T-helper 22 cell (primary cell): ENCODE data around the gene PKHD1.

Experiments
- DNase-seq: peaks from one replicate; pipeline ENCODE4 v3.0.0-alpha.2; 2020; ENCODE audit warnings: low read depth

PKHD1 gene

GRCh38 chr6:52103623-52104022 lies 16.2 kb upstream of the PKHD1 start:
- DNase-seq, result no peak

GRCh38 chr6:52102405-52102804 lies 15.0 kb upstream of the PKHD1 start:
- no peak for DNase-seq

- DNase-seq, result no peak
Measured at GRCh38 chr6:52098721-52099120, 11.3 kb upstream of the PKHD1 start.

DNA sequence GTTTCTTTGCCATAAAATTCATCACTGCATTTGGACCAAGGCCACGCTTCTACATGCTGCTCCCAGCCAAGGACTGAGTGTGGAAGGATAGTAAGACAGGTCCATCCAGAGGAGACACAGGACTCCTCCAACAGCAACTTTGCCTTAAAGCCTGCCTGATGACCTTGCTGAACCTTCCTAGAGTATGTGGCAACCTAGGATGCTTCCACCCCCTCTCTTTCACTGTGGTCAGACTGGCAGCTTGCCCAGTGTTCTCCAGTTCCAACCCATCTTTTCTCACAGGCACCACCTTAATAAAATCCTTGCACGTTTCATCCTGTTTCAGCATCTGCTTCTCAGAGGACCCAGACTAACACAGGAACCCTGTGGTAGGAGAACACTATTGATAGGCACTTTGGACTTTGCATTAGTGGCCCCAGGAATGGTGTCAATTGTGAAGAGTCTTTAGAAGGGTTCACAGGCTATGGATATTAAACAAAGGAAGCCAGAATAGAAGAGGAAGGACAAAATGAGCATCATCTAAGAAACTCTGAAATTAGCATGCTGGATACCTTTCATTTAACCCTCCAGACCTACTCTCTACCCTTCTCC lies 2.4 kb upstream of the PKHD1 start:
- no peak for DNase-seq

DNA sequence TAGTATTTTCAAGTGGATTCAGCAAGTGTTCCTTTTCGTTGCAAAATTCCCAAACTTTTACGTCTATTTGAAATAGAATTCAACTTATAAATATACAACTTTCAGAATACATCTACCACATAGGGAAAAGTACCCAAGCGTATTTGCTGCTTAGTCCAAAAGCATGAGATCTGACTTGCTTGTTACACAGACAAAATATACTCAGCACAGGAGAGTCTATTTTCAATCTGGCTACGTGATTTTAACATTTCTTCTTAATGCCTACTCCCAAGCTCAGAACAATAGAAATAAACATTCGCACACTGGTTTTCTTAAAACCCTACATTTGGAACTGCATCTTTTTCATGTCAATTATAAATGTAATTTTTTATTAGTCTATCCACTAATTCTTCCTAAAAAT lies 672 bp downstream of the PKHD1 start:
- no peak for DNase-seq

DNA sequence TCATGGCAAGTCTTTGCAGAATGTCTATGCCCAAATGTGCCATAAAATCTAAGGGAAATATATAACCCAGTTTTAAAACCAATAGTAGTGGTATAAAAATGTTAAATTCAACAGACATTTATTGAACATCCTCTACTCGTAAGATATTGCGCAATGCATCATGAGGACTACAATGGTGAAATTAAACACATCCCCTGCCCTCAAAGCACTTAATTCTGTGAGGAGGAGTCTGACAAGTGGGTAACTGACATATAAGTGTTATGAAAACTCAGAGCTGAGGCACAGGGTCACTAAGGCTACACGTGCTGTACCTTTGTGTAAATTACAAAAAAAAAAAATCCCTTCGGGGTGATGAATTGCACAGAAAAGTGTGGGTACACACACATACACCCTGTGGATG lies 6.2 kb downstream of the PKHD1 start:
- no peak for DNase-seq

DNA sequence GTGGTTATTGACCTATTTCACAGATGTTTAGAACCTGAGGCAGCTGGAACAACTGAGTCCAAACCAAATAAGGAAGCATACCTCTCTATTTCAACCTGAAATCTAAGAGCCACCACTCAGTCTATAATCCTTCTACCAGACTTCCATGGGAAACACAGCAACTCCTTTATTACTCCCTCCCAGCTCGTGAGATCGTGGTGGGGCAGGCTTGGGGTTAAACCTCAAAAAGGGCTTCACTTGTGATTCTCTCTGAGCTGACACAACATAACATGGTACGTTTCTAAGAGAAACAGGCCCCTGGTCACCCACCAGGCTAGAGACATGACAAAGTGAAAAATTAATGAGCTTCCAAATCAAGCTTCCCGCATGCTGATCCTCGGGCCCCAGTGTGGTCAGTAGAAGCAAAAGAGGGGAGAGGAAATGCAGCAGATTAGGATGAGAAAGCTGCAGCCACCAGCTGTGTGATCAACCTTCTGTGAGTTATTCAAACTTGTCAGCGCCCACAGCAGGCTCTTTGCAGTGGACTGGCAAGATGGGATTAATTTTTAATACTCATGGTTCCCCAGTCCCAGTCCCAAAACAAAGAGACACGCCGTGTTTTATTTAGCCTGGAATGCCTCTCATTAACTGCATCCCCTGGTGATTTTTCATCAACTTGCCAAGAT lies 9.3 kb downstream of the PKHD1 start:
- DNase-seq, result no peak

DNA sequence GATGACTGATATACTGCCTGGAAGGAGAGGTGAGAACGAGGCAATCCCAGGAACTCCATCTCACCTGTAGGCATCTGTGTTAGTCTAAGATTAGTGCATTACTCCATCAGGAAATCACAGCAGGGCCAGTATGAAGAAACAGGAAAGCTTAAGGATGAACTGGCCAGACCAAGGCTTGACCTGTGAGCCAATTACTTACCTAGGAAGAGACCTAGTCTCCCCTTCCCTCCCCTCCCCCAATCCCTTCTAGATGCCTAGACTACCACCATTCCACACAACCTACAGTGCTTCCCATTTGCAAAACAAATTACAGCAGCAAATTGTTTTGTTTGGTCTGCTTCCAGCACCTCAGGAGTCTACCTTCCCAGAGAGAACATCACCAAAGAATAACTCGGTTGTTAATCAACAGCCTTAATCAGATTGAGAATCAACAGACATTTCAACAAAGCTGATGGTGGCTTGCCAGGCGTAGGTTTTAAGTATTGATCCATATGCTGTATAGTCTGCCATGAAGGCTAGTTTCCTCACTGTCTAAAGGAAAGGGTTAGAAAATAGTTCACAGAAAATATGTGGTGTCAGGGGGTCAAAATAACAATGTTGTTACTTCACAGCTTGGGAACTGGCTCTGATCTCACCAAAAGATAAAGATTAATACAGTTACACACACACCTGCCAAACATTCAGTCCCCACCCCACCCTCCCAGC lies 10.1 kb downstream of the PKHD1 start:
- DNase-seq, result no peak

DNA sequence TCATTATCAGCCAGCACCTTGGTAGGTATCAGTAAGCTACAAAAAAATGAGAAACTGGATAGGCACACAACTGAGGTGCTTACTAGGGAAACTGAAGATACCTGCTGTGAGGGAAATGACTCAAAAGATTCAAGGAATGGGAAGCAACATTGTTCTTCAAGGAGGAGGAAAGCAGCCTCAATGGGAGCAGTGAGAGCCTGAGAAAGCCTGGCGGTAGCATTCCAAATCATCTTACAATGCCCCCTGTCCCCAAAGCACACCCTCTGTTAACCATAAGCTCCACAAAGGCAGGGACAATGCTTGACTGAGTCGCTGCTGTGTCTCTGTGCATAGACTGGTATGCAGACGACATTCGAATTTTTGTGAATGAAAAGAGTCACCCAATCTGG lies 10.6 kb downstream of the PKHD1 start:
- no peak for DNase-seq

- DNase-seq, result no peak
Measured at GRCh38 chr6:52074716-52075115, 12.7 kb downstream of the PKHD1 start.

GRCh38 chr6:52074155-52074554 lies 13.3 kb downstream of the PKHD1 start:
- no peak for DNase-seq

GRCh38 chr6:52065621-52066020 lies 21.8 kb downstream of the PKHD1 start:
- DNase-seq, result no peak

GRCh38 chr6:52063584-52064344 lies 23.6 kb downstream of the PKHD1 start:
- DNase-seq, result no peak

GRCh38 chr6:52061481-52061880 lies 25.9 kb downstream of the PKHD1 start:
- DNase-seq, result no peak

GRCh38 chr6:52059821-52060220 lies 27.6 kb downstream of the PKHD1 start:
- DNase-seq, result no peak

GRCh38 chr6:52055451-52055850 lies 32.0 kb downstream of the PKHD1 start:
- no peak for DNase-seq

DNA sequence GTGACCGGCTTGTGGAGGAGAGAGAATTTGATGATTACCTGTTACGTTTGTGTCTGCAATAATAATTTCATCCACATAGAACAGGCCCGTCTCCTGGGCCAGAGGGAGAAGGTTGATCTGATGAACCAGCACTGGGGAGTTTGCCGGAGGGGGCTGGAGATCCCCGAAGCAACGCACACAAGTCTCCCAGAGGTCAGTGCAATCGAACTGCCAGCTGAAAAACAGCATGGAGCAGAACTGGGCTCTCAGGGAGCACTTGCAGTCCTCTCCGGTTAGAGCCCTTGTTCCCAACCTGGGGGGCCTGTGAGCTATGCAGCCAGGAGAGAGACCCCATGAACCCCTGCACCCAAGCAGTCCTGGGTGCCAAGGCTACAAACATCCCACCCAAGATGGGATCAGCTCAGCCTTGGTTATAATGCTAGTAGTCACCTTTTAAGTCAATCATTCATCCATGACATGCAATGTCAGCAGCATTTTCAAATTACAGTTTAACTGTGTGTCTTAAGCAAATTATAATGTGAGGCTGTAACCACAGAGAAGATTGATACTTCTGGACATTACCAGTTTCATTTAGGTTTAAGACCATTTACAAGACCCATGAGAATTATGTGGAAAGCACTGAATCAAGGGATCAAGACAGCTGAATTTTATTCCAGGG lies 34.2 kb downstream of the PKHD1 start:
- no peak for DNase-seq

DNA sequence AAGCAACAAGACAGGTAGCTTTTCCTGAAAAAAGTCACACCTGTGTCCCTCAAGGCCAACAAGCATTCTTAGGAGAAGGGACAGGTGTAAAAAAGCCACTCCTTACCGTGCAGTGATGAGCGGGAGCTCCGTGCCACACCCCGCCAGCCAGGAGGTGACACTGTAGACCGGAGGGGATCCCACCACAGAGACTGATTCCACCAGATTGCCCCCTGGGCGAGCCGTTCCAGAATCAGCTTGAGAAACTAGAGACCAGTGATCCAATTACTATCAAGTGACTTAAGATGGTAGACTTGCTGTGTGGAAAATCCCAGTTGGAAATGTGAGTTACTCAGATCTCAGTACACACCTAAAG lies 37.4 kb downstream of the PKHD1 start:
- DNase-seq, result no peak

DNA sequence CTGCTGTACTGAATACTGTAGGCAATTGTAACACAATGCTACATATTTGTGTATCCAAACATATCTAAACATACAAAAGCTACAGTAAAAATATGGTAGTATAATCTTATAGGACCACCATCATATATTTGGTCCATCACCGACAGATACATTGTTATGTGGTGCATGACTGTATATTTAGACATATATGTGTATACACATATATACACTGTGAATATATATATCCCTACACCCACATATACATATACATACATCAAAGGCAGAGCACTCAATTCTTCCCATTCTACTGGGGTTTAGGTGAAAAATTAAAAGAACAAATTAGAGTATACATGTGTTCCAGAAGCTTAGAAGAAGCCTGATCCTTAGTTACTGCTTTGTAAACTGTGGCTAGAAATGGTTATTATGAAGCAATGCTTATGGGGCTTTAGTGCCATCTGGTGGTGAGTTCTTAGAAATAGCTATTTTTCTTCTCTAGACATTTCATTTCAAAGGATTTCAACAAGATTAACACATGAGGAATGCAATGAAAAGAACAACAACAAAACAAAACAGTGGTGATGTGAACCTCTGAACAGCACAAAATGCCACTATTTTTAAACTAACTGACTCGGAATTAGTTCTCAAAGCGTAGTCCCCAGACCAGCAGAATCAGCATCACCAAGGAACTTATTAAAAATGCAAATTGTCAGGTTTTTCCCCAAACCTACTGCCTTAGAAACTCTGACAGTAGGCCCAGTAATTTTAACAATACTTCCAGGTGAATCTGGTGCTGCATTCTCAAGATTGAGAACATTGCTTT lies 38.0 kb downstream of the PKHD1 start:
- no peak for DNase-seq

- DNase-seq, result no peak
Measured at GRCh38 chr6:52046456-52046855, 41.0 kb downstream of the PKHD1 start.

- no peak for DNase-seq
Measured at GRCh38 chr6:52045481-52045880, 41.9 kb downstream of the PKHD1 start.

GRCh38 chr6:52045033-52045432 lies 42.4 kb downstream of the PKHD1 start:
- DNase-seq, result no peak
